NCI-H345 (cell line): ENCODE measurements around the gene CDKN2D.
"Not testable (repeated sequence)": the region's sequence is repeated elsewhere in the genome, so short reads cannot be mapped to it uniquely, and the experiment has no call there.

ENCODE experiments used
- DNase-seq: peaks from one replicate; lab custom pipeline; 2025; lab: John Stamatoyannopoulos, UW

The CDKN2D gene

GRCh38 chr19:10580979-10581631, 12.3 kb upstream of the CDKN2D start:
- DNase-seq, result peak; percentile 77

DNA sequence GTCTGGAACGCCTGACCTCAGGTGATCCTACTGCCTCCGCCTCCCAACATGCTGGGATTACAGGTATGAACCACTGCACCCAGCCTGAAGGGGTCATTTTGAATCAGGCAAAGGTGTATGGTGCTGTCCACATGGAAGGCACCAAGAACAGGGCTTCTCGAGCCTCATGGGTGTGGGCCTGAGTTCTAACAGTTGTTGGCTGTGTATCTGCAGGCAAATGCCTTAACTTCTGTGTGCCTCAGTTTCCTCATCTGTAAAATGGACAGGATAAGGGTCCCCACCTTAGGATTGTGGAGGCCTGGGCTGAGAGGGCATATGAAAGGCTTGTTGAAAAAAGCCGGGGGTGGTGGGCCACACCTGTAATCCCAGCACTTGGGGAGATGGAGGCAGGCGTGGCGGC, 9.2 kb upstream of the CDKN2D start:
- no peak for DNase-seq

DNA sequence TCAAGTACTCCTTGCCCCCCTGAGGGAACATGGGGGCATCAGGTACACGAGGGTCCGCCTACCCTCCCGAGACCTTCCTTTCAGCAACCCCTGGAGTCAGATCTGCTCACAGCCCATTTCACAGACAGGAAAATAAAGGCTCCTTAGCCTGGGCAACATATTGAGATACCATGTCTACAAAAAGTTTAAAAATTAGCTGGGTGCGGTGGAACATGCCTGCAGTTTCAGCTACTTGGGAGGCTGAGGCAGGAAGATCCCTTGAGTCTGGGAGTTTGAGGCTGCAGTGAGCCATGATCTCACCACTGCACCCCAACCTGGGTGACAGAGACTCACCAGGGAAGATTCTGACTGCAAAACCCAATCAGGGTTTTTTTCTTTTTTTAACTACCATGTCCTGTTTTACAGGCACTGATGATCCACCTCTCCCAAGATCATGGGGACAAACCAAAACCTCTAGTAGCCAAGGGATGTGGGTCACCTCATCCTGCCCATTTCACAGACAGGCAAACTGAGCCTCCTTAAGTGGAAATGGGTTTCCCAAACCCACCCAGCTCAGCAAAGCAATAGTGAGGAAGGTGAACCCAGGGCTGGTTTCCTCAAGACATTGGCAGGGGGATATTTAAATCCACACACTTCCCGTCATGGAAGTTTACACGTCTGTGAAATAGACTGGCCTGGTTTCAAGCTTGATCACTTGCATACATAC, 6.4 kb upstream of the CDKN2D start:
- no peak for DNase-seq

- DNase-seq, result no peak
Measured at GRCh38 chr19:10574462-10574861, 5.7 kb upstream of the CDKN2D start.

DNA sequence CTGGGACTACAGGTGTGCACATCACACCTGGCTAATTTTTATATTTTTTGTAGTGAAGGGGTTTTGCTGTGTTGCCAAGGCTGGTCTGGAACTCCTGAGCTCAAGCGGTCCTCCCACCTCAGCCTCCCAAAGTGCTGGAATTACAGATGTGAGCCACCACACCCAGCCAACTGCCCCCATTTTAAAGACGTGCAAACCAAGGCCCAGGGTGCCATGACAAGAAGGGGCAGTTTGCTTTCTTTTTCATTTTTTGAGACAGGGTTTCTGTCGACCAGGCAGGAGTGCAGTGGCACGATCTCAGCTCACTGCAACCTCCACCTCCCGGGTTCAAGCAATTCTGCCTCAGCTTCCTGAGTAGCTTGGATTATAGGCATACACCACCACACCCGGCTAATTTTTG, 5.0 kb upstream of the CDKN2D start:
- DNase-seq, result not testable (repeated sequence)

DNA sequence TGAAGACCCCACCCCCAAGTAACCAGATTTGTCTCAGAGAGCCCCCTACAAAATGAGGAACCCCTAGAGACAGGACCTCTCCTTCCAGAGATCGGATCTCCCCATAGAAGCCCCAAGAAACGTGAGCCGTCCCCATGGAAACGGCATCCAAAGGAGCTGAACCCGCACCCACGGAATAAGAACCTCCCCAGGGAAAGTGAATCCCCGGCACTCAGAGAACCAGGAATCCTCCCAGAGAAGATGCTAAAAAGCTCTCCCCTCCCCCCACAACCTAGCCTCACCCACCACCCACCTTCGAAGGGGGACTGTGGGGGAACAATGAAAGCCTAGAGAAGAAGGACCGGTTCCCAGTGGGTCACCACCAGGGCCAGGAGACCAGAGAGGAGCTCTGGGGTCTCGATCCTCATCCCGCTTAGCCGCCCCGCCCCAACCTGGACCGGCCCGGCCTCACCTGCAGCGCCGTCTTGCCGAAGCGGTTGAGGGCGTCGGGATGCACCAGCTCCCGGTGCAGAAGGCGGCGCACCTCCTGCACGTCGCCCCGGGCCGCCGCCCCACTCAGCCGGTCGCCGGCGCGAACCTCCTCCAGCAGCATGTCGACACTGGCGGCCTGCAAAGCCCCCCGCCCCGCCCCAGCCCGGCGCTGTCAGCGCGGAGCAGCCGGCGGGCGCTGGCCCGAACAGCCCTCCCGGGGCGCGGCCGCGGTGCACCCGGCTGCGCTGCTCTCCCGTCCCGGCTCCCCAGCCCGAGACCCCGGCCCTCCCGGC, 535 bp downstream of the CDKN2D start:
- peak; percentile 39 for DNase-seq

GRCh38 chr19:10567656-10568055, 1.1 kb downstream of the CDKN2D start:
- DNase-seq, result no peak

DNA sequence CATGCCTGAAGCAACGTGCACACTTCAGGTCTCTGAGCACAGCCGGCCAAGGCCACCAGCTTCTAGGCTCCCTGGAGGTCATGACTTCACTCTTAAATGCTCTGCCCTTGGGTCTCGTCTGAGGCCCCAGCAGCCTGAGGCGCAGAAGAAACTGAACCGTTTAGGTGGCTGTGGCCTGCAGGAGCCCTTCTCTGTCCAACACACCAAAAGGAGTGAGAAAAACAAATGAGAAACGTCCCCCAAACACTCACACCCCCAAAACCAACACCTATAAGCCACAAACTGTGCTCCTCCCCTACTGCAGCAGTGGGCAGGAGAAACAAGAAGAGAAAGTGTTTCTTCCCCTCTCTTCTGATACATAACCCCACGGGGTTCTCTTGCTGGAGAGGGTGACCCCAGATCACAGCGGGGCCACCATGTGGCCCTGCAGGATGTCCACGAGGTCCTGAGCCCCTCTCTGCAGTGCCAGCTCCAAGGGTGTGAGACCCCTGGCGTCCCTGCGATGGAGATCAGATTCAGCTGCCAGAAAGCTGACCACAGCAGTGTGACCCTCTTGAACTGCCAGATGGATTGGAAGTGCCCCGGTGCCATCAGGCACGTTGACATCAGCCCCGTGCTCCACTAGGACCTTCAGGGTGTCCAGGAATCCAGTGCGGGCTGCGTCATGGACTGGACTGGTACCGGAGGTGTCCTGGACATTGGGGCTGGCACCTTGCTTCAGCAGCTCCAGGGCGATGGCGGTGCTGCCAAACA, 1.9 kb downstream of the CDKN2D start:
- no peak for DNase-seq

- DNase-seq, result no peak
Measured at GRCh38 chr19:10566408-10566657, 2.4 kb downstream of the CDKN2D start.

DNA sequence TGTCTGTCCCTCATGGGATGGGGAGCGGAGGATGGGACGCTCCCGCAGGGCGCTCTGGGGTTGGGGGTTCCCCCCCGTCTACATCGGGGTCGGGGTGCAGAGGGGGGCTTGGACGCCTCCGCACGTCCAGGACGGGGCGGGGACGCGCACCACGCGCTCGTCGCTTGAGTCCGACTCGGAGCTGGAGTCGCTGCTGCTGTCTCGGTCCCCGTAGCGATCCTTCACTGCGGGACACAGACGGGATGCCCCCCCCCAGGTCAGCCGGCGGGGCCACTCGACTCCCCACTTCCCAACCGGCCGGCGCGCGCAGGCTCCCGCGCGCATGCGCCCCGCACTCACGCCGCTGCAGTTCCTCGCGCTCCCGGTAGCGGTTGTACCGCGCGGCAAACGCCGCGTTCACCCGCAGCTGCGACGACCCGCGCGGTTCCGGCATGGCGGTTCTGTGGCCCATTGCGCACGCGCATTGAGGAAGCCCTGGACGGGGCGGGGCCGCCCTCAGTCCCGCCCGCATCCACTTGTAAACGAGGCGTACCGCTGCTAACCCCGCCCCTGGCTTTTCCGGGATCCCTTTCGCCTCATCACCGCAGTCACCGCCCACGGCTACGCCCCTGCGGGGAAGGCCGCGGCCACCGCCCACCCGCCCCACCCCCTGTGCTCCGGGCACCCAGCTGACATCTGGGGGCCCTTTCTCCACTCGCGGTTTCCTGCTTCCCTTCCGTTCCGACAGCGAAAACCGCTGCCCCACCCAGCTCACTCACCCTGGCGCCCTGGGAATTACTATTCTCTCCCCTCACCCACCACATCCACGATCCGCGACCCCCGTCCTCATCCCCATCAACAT, 3.0 kb downstream of the CDKN2D start, which contains the start of gene KRI1:
Gene KRI1, minus strand, starts transcription at position 444 of the 841 bp plus-strand sequence. Its CDS starts 11 bp downstream, at position 433.
- DNase-seq, result peak; percentile 97

GRCh38 chr19:10565028-10565566, 3.7 kb downstream of the CDKN2D start:
- peak; percentile 20 for DNase-seq

GRCh38 chr19:10562609-10563008, 6.2 kb downstream of the CDKN2D start:
- DNase-seq, result no peak

- no peak for DNase-seq
Measured at GRCh38 chr19:10560154-10560553, 8.6 kb downstream of the CDKN2D start.

GRCh38 chr19:10557603-10558197, 11.1 kb downstream of the CDKN2D start:
- no peak for DNase-seq

DNA sequence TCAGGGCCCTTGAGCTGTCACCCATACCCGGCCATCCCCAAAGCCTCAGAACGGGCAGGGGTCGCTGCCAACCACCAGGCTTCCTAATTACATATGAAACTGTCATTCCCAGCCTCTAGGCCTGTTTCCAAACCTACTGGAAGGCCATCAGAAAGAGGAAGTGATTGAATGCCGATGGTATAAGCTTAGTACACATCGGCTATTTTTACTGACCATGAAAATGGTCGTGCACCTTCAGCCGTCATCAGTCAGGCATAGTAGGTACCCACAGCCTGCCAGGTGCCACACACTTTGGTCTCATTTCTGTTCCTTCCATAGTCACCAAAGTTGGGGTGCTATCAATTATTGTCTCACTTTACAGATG, 13.2 kb downstream of the CDKN2D start:
- DNase-seq, result no peak

- DNase-seq, result no peak
Measured at GRCh38 chr19:10554760-10555609, 13.8 kb downstream of the CDKN2D start.

GRCh38 chr19:10553943-10554381, 14.8 kb downstream of the CDKN2D start:
- no peak for DNase-seq

GRCh38 chr19:10553087-10553667, 15.6 kb downstream of the CDKN2D start:
- DNase-seq, result no peak

DNA sequence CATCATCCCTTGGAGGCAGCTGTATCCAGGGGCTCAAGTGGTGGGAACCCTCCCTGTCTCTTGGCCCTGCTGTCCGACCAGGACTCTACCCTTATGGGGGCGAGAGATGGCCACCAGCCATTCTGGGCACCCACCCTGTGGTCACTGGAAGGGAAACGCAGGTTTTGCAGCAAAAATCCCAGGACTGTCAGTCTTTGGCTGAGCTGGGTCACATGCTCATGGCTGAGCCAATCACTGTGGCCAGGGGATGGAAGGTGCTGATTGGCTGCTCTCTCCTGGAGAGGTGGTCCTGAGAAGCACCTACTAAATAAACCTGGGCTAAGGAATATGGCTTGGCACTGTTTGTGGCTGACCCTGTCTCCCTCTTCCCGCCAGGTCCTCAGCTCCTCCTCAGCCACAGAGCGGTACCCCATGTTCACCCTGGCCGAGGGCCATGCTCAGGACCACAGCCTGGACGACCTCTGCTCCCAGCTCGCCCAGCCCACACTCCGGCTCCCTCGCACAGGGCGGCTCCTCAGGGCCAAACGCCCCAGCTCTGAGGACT, 16.2 kb downstream of the CDKN2D start:
- DNase-seq, result peak; percentile 5
